Neural cell (in vitro differentiated cells): Measurements from ENCODE around the gene ARHGAP18. TPM values are rescaled to one million over a fixed set of nuclear protein-coding genes. Genes with fewer than 3 reads are reported as not detected.

Experiments used
- H2AFZ ChIP-seq: fragments of 200-600, 300-800 bp; sonication (generic), shearing (Covaris generic); 2 replicates; pipeline ENCODE4 v1.6.0; 2014; ENCODE audit warnings: low read depth, mild to moderate bottlenecking, antibody characterized with exemption, low read length, moderate library complexity
- H3F3A ChIP-seq: fragments of 200-600 bp; shearing (Covaris generic); 2 replicates; pipeline ENCODE4 v1.6.1; 2016; ENCODE audit warnings: mild to moderate bottlenecking, moderate library complexity, mixed read lengths, antibody characterized with exemption, low read length; ENCODE audit not compliant: insufficient read depth, poor library complexity, severe bottlenecking
- H3K27ac ChIP-seq: fragments of 200-600, 300-800 bp; sonication (generic), shearing (Covaris generic); 2 replicates; pipeline ENCODE4 v1.5.1; 2014; ENCODE audit warnings: mild to moderate bottlenecking, low read length, moderate library complexity
- H3K27me3 ChIP-seq: fragments of 300-800, 200-600 bp; sonication (generic), shearing (Covaris generic); 2 replicates; pipeline ENCODE4 v1.6.0; 2014; ENCODE audit warnings: mild to moderate bottlenecking, low read depth, low read length, moderate library complexity; ENCODE audit not compliant: insufficient read depth
- H3K36me3 ChIP-seq: fragments of 300-800, 200-600 bp; sonication (generic), shearing (Covaris generic); 2 replicates; pipeline ENCODE4 v1.5.1; 2014; ENCODE audit warnings: mild to moderate bottlenecking, antibody characterized with exemption, low read length, moderate library complexity; ENCODE audit not compliant: insufficient read depth
- H3K4me2 ChIP-seq: fragments of 300-800, 200-600 bp; sonication (generic), shearing (Covaris generic); 2 replicates; pipeline ENCODE4 v1.6.0; 2014; ENCODE audit warnings: mild to moderate bottlenecking, low read length
- H3K4me3 ChIP-seq: fragments of 300-800, 200-600 bp; sonication (generic), shearing (Covaris generic); 2 replicates; pipeline ENCODE4 v1.5.1; 2014; ENCODE audit warnings: mild to moderate bottlenecking, low read length, moderate library complexity
- H3K79me2 ChIP-seq: fragments of 200-600 bp; shearing (Covaris generic); replicated peaks from 2 replicates; pipeline ENCODE4 v1.6.0; 2014; ENCODE audit warnings: mild to moderate bottlenecking, low read length, moderate library complexity; ENCODE audit not compliant: insufficient read depth
- H3K9ac ChIP-seq: fragments of 300-800, 200-600 bp; sonication (generic), shearing (Covaris generic); 2 replicates; pipeline ENCODE4 v1.6.1; 2016; ENCODE audit warnings: mild to moderate bottlenecking, low read length, mixed read lengths
- H3K9me2 ChIP-seq: fragments of 200-600 bp; shearing (Covaris generic); 2 replicates; pipeline ENCODE4 v1.6.1; 2016; ENCODE audit warnings: mild to moderate bottlenecking, low read length, mixed read lengths; ENCODE audit not compliant: insufficient read depth
- H3K9me3 ChIP-seq: fragments of 200-600, 300-800 bp; sonication (generic), shearing (Covaris generic); 2 replicates; pipeline ENCODE4 v1.6.1; 2016; ENCODE audit warnings: mild to moderate bottlenecking, mixed run types, low read length, moderate library complexity, mixed read lengths
- H4K20me1 ChIP-seq: fragments of 200-600 bp; shearing (Covaris generic); 2 replicates; pipeline ENCODE4 v1.6.1; 2016; ENCODE audit warnings: mild to moderate bottlenecking, mixed run types; ENCODE audit not compliant: insufficient read depth
- EP300 ChIP-seq: fragments of 450-650 bp; conservative IDR thresholded peaks from 2 replicates; pipeline ENCODE4 v1.6.1; 2014; ENCODE audit warnings: antibody characterized with exemption, mild to moderate bottlenecking, moderate library complexity; ENCODE audit not compliant: poor library complexity, severe bottlenecking
- EZH2 ChIP-seq: fragments of 200-600, 300-800 bp; shearing (Covaris generic), sonication (generic); IDR thresholded peaks from 2 replicates; pipeline ENCODE4 v1.6.1; 2014; ENCODE audit warnings: antibody characterized with exemption, low read length, borderline replicate concordance, mild to moderate bottlenecking; ENCODE audit not compliant: insufficient read depth, poor library complexity, severe bottlenecking
- MXI1 ChIP-seq: fragments of 450-650 bp; conservative IDR thresholded peaks from 2 replicates; pipeline ENCODE4 v1.6.1; 2014; ENCODE audit warnings: antibody characterized with exemption, mild to moderate bottlenecking; ENCODE audit not compliant: poor library complexity, severe bottlenecking
- POLR2AphosphoS5 ChIP-seq: IDR thresholded peaks from 2 replicates; pipeline ENCODE4 v1.6.1; 2012
- RAD21 ChIP-seq: fragments of 450-650 bp; conservative IDR thresholded peaks from 2 replicates; pipeline ENCODE4 v1.6.1; 2014; ENCODE audit warnings: antibody characterized with exemption, mild to moderate bottlenecking, moderate library complexity
- SMC3 ChIP-seq: fragments of 450-650 bp; conservative IDR thresholded peaks from 2 replicates; pipeline ENCODE4 v1.6.1; 2014; ENCODE audit warnings: antibody characterized with exemption, mild to moderate bottlenecking, moderate library complexity; ENCODE audit not compliant: poor library complexity
- polyA plus RNA-seq: library from polyadenylated mRNA; depleted of rRNA; stranded (reverse); fragments of >200 nt; gene quantifications from 2 replicates; pipeline ENCODE4 v1.2.3, GENCODE V29; 2014
- TF ChIP-seq, protein P1 (sequence below): fragments of 450-650 bp; IDR thresholded peaks from 2 replicates; pipeline ENCODE4 v1.5.1; 2014; ENCODE audit warnings: antibody characterized with exemption, mild to moderate bottlenecking, moderate library complexity; ENCODE audit not compliant: poor library complexity, severe bottlenecking
- TF ChIP-seq, protein P2 (sequence below): IDR thresholded peaks from 2 replicates; pipeline ENCODE4 v1.6.1; 2012; ENCODE audit warnings: borderline replicate concordance

The ARHGAP18 gene
- polyA plus RNA-seq, 1 donor from 2014 or later, result 4.7 TPM

- TF ChIP-seq, protein P1, sequence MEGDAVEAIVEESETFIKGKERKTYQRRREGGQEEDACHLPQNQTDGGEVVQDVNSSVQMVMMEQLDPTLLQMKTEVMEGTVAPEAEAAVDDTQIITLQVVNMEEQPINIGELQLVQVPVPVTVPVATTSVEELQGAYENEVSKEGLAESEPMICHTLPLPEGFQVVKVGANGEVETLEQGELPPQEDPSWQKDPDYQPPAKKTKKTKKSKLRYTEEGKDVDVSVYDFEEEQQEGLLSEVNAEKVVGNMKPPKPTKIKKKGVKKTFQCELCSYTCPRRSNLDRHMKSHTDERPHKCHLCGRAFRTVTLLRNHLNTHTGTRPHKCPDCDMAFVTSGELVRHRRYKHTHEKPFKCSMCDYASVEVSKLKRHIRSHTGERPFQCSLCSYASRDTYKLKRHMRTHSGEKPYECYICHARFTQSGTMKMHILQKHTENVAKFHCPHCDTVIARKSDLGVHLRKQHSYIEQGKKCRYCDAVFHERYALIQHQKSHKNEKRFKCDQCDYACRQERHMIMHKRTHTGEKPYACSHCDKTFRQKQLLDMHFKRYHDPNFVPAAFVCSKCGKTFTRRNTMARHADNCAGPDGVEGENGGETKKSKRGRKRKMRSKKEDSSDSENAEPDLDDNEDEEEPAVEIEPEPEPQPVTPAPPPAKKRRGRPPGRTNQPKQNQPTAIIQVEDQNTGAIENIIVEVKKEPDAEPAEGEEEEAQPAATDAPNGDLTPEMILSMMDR, result no peak
- no peak for TF ChIP-seq MXI1
- no peak for TF ChIP-seq EZH2
Observed at GRCh38 chr6:129740013-129740412, 30.0 kb upstream of the ARHGAP18 start (continued).

- Histone ChIP-seq H3K9me2 (no peaks in the 10 kb centered on the region), H3K27ac (no peak overlapping the region), H4K20me1 (no peaks in the 10 kb centered on the region), H3K4me3 (no peak overlapping the region), H3K9ac (no peak overlapping the region), H3K79me2 (no peaks in the 10 kb centered on the region), H3K9me3 (no peaks in the 10 kb centered on the region), H2AFZ (no peak overlapping the region), H3K27me3 (no peaks in the 10 kb centered on the region), H3F3A (no peaks in the 10 kb centered on the region), H3K36me3 (no peaks in the 10 kb centered on the region), H3K4me2 (no peak overlapping the region)
- TF ChIP-seq EP300 (no peak), MXI1 (no peak), RAD21 (no peak), SMC3 (no peak), POLR2AphosphoS5 (no peak), EZH2 (no peak)
- TF ChIP-seq, protein P2, sequence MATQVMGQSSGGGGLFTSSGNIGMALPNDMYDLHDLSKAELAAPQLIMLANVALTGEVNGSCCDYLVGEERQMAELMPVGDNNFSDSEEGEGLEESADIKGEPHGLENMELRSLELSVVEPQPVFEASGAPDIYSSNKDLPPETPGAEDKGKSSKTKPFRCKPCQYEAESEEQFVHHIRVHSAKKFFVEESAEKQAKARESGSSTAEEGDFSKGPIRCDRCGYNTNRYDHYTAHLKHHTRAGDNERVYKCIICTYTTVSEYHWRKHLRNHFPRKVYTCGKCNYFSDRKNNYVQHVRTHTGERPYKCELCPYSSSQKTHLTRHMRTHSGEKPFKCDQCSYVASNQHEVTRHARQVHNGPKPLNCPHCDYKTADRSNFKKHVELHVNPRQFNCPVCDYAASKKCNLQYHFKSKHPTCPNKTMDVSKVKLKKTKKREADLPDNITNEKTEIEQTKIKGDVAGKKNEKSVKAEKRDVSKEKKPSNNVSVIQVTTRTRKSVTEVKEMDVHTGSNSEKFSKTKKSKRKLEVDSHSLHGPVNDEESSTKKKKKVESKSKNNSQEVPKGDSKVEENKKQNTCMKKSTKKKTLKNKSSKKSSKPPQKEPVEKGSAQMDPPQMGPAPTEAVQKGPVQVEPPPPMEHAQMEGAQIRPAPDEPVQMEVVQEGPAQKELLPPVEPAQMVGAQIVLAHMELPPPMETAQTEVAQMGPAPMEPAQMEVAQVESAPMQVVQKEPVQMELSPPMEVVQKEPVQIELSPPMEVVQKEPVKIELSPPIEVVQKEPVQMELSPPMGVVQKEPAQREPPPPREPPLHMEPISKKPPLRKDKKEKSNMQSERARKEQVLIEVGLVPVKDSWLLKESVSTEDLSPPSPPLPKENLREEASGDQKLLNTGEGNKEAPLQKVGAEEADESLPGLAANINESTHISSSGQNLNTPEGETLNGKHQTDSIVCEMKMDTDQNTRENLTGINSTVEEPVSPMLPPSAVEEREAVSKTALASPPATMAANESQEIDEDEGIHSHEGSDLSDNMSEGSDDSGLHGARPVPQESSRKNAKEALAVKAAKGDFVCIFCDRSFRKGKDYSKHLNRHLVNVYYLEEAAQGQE, result no peak
- TF ChIP-seq, protein P1, result no peak
Observed at GRCh38 chr6:129736105-129736504, 26.1 kb upstream of the ARHGAP18 start.

GRCh38 chr6:129733290-129733689 is 23.3 kb upstream of the ARHGAP18 start:
- H3K27me3 ChIP-seq, result no peaks in the 10 kb centered on the region

More at GRCh38 chr6:129733290-129733689, 23.3 kb upstream of the ARHGAP18 start:
- no peaks in the 10 kb centered on the region for H4K20me1 ChIP-seq
- H3K27ac ChIP-seq, result no peak overlapping the region
- H3F3A ChIP-seq, result no peaks in the 10 kb centered on the region
- H3K79me2 ChIP-seq, result no peaks in the 10 kb centered on the region
- no peaks in the 10 kb centered on the region for H3K9me3 ChIP-seq
- no peak overlapping the region for H3K4me3 ChIP-seq
- no peak overlapping the region for H3K4me2 ChIP-seq
- H3K9me2 ChIP-seq, result no peaks in the 10 kb centered on the region
- TF ChIP-seq, protein P2, result no peak
- TF ChIP-seq POLR2AphosphoS5 (no peak), EP300 (no peak)
- TF ChIP-seq, protein P1, result peak; percentile 22
- no peak overlapping the region for H2AFZ ChIP-seq
- no peaks in the 10 kb centered on the region for H3K36me3 ChIP-seq
- no peak overlapping the region for H3K9ac ChIP-seq
